SK-N-SH (cell line): ENCODE data around the gene MAML3.

ENCODE experiments used
- CHD2 ChIP-seq: fragments of 150-350 bp; IDR thresholded peaks from 2 replicates; pipeline ENCODE4 v1.6.1; 2018; ENCODE audit warnings: low read length; ENCODE audit not compliant: partially characterized antibody
- CTCF ChIP-seq: fragments of 200-600 bp; sonication (generic); IDR thresholded peaks from 2 replicates; pipeline ENCODE4 v1.6.1; 2017; ENCODE audit warnings: antibody characterized with exemption, mild to moderate bottlenecking, moderate library complexity
- EP300 ChIP-seq, 2 experiments: IDR thresholded peaks; 2 replicates each; pipeline versions ENCODE4 v1.4.0 to v1.6.1; 2012; ENCODE audit warnings: borderline replicate concordance in 1 of 2, low read depth in 1 of 2, low read length in 1 of 2
- EZH2phosphoT487 ChIP-seq: fragments of 200-600 bp; sonication (generic); IDR thresholded peaks from 2 replicates; pipeline ENCODE4 v1.6.1; 2017; ENCODE audit warnings: low read depth, mixed run types, mild to moderate bottlenecking, antibody characterized with exemption, moderate library complexity, borderline replicate concordance
- FOXM1 ChIP-seq: IDR thresholded peaks from 2 replicates; pipeline ENCODE4 v1.4.0; 2012; ENCODE audit warnings: low read depth, mild to moderate bottlenecking
- GABPA ChIP-seq: IDR thresholded peaks from 2 replicates; pipeline ENCODE4 v1.4.0; 2012; ENCODE audit warnings: low read depth, mild to moderate bottlenecking
- GATA2 ChIP-seq: sonication (generic); formaldehyde crosslinking; IDR thresholded peaks from 2 replicates; pipeline ENCODE4 v1.5.0; 2020; ENCODE audit warnings: mild to moderate bottlenecking, missing genetic modification reagents
- MEF2A ChIP-seq: IDR thresholded peaks from 2 replicates; pipeline ENCODE4 v1.4.0; 2012; ENCODE audit warnings: low read depth, borderline replicate concordance
- NFIC ChIP-seq: IDR thresholded peaks from 2 replicates; pipeline ENCODE4 v1.4.0; 2012; ENCODE audit warnings: borderline replicate concordance
- REST ChIP-seq: IDR thresholded peaks from 2 replicates; pipeline ENCODE4 v1.6.1; 2012; ENCODE audit warnings: mild to moderate bottlenecking, low read depth, low read length, moderate library complexity
- TAF1 ChIP-seq: IDR thresholded peaks from 2 replicates; pipeline ENCODE4 v1.6.1; 2012; ENCODE audit warnings: low read depth, mild to moderate bottlenecking, low read length, moderate library complexity, borderline replicate concordance
- TCF12 ChIP-seq: IDR thresholded peaks from 2 replicates; pipeline ENCODE4 v1.4.0; 2012
- USF2 ChIP-seq: fragments of 150-350 bp; IDR thresholded peaks from 2 replicates; pipeline ENCODE4 v1.6.1; 2017; ENCODE audit warnings: antibody characterized with exemption, low read length, low read depth, borderline replicate concordance
- YY1 ChIP-seq: IDR thresholded peaks from 2 replicates; pipeline ENCODE4 v1.4.0; 2012; ENCODE audit warnings: low read depth, mild to moderate bottlenecking

- TF ChIP-seq TCF12 (no peak), CTCF (no peak), GABPA (no peak), USF2 (no peak), NFIC (no peak), TAF1 (no peak), EP300 (IDR thresholded peaks at IDR 0.05; ENCODE audit: borderline replicate concordance in 1 of 2, low read depth in 1 of 2, low read length in 1 of 2) (no peak), MEF2A (no peak), GATA2 (CRISPR knock-in tag) (no peak), REST (no peak), CHD2 (no peak), EZH2phosphoT487 (no peak), YY1 (no peak), FOXM1 (no peak)
Observed at GRCh38 chr4:139957065-139957464, 196.9 kb downstream of the MAML3 start.
